Measurements from ENCODE around the gene SMTNL1.

DNA sequence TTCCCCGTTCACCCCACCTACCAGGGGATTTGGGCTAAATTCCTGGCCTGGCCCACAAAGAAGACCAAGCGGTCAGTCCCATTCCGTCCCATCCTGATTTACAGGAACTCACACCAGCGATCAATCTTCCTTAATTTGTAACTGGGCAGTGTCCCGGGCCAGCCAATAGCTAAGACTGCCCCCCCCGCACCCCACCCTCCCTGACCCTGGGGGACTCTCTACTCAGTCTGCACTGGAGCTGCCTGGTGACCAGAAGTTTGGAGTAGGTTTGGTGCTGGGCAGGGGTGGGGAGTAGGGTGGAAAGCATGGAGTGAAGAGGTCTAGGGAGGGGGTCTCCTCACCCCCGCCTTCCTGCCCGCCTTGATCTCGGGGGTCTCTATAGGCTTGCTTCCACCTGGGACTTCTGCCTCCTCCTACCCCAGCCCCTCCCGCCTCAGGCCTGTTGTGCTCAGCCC, 60.1 kb downstream of the SMTNL1 start, which contains the start of gene SERPING1:
- TF ChIP-seq, protein P1, sequence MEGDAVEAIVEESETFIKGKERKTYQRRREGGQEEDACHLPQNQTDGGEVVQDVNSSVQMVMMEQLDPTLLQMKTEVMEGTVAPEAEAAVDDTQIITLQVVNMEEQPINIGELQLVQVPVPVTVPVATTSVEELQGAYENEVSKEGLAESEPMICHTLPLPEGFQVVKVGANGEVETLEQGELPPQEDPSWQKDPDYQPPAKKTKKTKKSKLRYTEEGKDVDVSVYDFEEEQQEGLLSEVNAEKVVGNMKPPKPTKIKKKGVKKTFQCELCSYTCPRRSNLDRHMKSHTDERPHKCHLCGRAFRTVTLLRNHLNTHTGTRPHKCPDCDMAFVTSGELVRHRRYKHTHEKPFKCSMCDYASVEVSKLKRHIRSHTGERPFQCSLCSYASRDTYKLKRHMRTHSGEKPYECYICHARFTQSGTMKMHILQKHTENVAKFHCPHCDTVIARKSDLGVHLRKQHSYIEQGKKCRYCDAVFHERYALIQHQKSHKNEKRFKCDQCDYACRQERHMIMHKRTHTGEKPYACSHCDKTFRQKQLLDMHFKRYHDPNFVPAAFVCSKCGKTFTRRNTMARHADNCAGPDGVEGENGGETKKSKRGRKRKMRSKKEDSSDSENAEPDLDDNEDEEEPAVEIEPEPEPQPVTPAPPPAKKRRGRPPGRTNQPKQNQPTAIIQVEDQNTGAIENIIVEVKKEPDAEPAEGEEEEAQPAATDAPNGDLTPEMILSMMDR (IDR thresholded peaks at IDR 0.05), result no peak
- no peak for TF ChIP-seq POLR2A (IDR thresholded peaks at IDR 0.05)
